ENCODE results near the gene TRUB2.
A peak's percentile ranks its signal among the peaks of the same experiment; 100 is the strongest.

TRUB2 gene

DNA sequence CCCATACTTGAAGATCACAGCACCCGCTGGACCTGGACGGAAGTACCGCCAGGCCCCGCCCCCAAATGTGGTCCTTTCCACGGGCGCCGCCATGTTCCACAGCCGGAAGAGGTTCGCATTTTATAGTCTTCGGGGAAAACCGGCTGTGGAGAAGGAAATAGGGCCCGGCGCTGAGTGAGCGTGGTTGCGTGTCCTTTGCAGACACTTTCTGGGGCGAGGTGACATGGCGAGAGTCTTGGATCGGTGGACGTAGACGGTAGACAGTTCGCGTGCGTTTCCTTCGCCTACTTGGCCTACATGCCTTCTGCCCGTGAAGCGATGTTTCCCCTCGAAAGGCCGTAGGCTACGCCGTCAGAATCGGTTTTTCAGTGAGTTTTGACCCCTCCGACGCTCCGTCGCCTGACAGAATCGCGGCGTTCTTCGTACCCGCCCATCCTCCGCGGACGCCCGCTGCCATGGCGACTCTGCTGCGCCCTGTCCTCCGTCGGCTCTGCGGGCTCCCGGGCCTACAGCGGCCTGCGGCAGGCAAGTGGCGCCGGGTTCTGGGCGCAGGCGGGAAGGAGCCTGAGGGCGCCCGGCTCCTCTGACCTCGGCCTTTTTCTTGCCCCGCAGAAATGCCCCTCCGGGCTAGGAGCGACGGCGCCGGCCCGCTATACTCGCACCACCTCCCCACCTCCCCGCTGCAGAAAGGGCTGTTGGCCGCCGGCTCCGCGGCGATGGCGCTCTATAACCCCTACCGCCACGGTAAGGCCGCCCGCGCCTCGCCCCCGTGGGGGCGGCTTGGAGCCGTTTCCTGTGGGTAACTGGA, at the start of gene TRUB2, which contains the start of gene COQ4:
Gene TRUB2 (minus strand): TSS at position 44 of the 808 bp plus-strand sequence. CDS start 39 bp downstream, at position 5.
Gene COQ4 (plus strand): TSS at position 436 of the 808 bp plus-strand sequence. CDS start 20 bp downstream, at position 456.
- DNase-seq (ENCODE audit: low read depth in 1 of 2, low spot score in 1 of 2): peak; percentile 96 to 97
- TF ChIP-seq JUND (IDR thresholded peaks at IDR 0.05; ENCODE audit: low read depth): no peak
- in situ Hi-C loops (cut with HindIII; ENCODE audit: low pct_unique_long_range_greater_than_20kb, low sequenced_read_pairs): no loop called here

DNA sequence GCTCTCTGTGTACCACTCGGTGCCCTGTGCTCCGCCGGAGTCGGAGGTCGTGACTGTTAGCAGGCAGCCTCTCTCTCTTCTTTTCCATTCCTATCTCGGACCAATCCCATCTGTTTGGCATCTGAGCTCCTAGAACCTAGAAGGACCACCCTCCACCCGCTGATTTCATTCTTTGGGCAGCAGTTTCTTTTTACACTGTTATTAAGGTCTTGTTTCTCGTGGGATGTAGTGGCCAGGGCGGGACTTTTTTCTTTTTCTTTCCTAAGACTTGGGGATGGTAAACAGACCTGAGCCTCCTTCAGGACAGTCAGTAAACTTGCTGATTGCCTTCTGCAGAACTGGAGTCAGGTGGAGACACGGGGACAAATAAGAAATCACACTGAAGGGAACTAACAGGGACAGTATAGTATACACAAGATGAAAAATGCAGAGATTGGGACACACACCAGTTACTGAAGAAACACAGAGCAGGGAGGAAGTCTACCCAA, 49.4 kb upstream of the TRUB2 start:
- TF ChIP-seq JUND (IDR thresholded peaks at IDR 0.05; ENCODE audit: low read depth): no peak
- in situ Hi-C loops (cut with HindIII; ENCODE audit: low pct_unique_long_range_greater_than_20kb, low sequenced_read_pairs): no loop called here
- DNase-seq (ENCODE audit: low read depth in 1 of 2, low spot score in 1 of 2): no peak

GRCh38 chr9:128370752-128371629, 48.7 kb upstream of the TRUB2 start, which contains the start of gene URM1:
Gene URM1, plus strand, starts transcription at chr9:128371374. Its CDS starts 7 bp downstream, at chr9:128371381.
- DNase-seq (ENCODE audit: low read depth in 1 of 2, low spot score in 1 of 2): peak; percentile 98
- in situ Hi-C loops (cut with HindIII; ENCODE audit: low pct_unique_long_range_greater_than_20kb, low sequenced_read_pairs): no loop called here
- no peak for TF ChIP-seq JUND (IDR thresholded peaks at IDR 0.05; ENCODE audit: low read depth)

DNA sequence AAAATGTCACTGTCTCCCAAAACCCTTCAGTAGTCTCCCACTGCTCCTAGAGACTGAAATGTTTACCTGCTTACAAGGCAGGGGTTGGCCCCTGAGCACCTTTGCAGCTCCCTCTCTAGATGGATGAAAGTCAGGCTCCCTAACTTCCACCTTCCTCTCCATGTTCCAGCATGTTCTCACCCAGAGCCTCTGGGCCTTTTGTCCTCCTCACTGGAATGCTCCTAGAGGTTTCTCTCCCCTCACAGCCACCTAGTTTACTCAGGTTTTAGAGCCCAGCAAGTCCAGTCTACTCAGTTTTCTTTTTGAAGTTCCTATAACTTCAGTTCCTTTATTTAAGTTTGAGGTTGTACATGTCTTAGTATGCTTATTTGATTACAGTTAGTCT, 48.1 kb upstream of the TRUB2 start:
- TF ChIP-seq JUND (IDR thresholded peaks at IDR 0.05; ENCODE audit: low read depth): no peak
- in situ Hi-C loops (cut with HindIII; ENCODE audit: low pct_unique_long_range_greater_than_20kb, low sequenced_read_pairs): no loop called here
- peak in 1 of 2 experiments; percentile 26 for DNase-seq (ENCODE audit: low read depth in 1 of 2, low spot score in 1 of 2)

- TF ChIP-seq JUND (IDR thresholded peaks at IDR 0.05; ENCODE audit: low read depth): no peak
- in situ Hi-C loops (cut with HindIII; ENCODE audit: low pct_unique_long_range_greater_than_20kb, low sequenced_read_pairs): no loop called here
- no peak for DNase-seq (ENCODE audit: low read depth in 1 of 2, low spot score in 1 of 2)
These were observed 46.9 kb upstream of the TRUB2 start for GRCh38 chr9:128369024-128369706.

DNA sequence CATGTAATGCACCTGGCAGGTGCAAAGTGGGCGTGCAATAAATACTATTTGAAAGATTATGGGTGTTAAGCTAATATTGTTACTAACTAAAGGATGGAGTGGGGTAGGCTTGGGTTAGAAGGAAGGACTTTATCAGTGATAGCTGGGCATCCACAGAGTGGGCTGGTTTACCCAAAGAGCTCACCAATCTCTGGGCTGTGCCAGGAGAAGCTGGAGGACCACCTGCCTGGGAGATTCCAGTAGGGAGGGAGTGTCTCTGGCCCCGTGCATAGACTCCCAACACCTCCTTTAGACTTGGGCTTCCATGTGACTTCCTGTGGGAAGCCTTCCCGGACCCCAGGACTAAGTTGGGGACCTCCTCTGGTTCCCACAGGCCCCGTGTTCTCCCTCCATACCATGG, 43.3 kb upstream of the TRUB2 start:
- no peak for TF ChIP-seq JUND (IDR thresholded peaks at IDR 0.05; ENCODE audit: low read depth)
- DNase-seq (ENCODE audit: low read depth in 1 of 2, low spot score in 1 of 2): no peak
- in situ Hi-C loops (cut with HindIII; ENCODE audit: low pct_unique_long_range_greater_than_20kb, low sequenced_read_pairs): no loop called here

DNA sequence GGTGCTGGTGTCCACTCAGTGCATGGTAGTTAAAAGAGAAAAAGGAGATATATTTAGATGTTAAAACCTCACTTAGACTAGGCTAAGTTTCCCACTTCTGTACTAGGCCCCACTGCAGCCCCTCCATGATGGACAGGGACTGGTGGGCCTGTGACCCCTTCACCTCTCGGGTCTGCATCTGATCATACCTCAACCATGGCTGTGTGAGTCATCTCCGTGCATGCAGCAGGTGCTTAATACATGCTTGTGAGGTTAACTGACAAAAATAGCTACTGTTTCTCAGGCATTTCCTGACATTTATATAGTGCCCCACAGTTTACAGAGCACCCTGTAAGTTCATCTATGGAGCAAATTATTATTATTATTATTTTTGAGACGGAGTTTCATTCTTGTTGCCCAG, 40.5 kb upstream of the TRUB2 start:
- TF ChIP-seq JUND (IDR thresholded peaks at IDR 0.05; ENCODE audit: low read depth): no peak
- DNase-seq (ENCODE audit: low read depth in 1 of 2, low spot score in 1 of 2): no peak
- in situ Hi-C loops (cut with HindIII; ENCODE audit: low pct_unique_long_range_greater_than_20kb, low sequenced_read_pairs): no loop called here

- in situ Hi-C loops (cut with HindIII; ENCODE audit: low pct_unique_long_range_greater_than_20kb, low sequenced_read_pairs): no loop called here
- peak; percentile 90 to 96 for DNase-seq (ENCODE audit: low read depth in 1 of 2, low spot score in 1 of 2)
- no peak for TF ChIP-seq JUND (IDR thresholded peaks at IDR 0.05; ENCODE audit: low read depth)
These were observed 39.9 kb upstream of the TRUB2 start for GRCh38 chr9:128361986-128362646.

DNA sequence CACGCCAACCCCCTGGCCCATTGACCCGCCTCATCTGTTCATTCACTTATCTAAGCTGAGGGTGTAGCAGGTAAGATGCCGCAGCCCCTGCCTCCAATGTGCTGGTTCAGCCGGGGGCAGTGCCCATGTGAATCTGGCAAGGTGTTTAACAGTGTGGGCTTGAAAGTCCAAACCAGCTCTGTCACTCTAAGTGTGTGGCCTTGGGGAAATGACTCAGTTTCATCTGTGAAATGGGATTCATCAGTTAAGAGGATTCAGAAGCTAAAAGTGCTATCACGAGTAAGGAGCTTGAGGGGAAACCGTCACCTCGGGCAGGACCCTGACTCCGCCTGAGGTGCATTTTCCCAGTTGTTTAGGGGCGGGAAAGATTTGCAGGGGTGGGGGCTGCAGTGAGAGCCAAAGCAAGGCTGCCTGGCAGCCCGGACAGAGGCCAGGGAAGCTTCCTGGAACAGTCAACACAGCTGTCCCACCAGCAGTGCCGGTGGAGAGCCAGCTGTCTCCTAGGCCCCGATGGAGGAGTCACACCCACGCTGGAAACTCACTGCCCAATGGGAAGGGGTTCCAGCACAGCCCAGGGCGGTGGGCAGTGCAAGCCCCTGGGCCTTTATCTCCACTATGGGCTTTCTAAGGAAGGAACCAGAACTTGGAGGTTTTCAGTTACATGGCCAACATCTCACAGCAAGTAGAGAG, 39.2 kb upstream of the TRUB2 start:
- no peak for DNase-seq (ENCODE audit: low read depth in 1 of 2, low spot score in 1 of 2)
- TF ChIP-seq JUND (IDR thresholded peaks at IDR 0.05; ENCODE audit: low read depth): no peak
- in situ Hi-C loops (cut with HindIII; ENCODE audit: low pct_unique_long_range_greater_than_20kb, low sequenced_read_pairs): no loop called here

DNA sequence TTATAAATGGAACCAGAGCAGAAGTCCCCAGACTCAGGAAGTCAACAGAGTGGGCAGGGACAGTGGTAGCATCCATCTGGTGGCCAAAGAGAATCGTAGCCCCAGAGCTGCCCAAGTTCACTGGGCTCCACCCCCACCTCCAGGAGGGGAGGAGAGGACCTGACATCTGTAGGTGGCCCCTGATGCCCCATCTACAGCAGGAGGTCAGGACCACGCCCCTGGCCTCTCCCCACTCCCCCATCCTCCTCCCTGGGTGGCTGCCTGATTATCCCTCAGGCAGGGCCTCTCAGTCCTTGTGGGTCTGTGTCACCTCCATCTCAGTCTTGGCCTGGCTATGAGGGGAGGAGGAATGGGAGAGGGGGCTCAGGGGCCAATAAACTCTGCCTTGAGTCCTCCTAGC, 38.6 kb upstream of the TRUB2 start:
- in situ Hi-C loops (cut with HindIII; ENCODE audit: low pct_unique_long_range_greater_than_20kb, low sequenced_read_pairs): no loop called here
- TF ChIP-seq JUND (IDR thresholded peaks at IDR 0.05; ENCODE audit: low read depth): no peak
- DNase-seq (ENCODE audit: low read depth in 1 of 2, low spot score in 1 of 2): no peak

DNA sequence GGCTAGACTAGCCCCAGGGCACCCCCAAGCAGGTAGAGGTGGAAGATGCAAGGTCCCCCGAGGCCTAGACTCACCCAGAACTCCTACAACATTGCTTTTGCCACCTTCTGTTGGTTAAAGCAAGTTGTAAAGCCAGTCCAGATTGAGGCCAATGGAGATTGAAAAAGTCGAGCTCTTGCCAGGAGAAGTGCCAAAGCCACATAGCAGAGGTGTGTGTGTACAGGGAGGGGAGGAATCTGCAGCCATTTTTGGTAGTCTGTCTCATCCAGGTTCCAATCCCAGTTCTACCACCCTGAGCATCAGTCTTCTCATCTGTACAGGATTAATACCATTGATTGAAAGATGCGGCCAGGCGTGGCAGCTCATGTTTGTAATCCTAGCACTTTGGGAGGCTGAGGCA, 36.6 kb upstream of the TRUB2 start:
- in situ Hi-C loops (cut with HindIII; ENCODE audit: low pct_unique_long_range_greater_than_20kb, low sequenced_read_pairs): no loop called here
- no peak for TF ChIP-seq JUND (IDR thresholded peaks at IDR 0.05; ENCODE audit: low read depth)
- DNase-seq (ENCODE audit: low read depth in 1 of 2, low spot score in 1 of 2): no peak

All from T47D (cell line).